ENCODE measurements around the gene TMEM80.
A peak's percentile ranks its signal among the peaks of the same experiment; 100 is the strongest.

Gene TMEM80

DNA sequence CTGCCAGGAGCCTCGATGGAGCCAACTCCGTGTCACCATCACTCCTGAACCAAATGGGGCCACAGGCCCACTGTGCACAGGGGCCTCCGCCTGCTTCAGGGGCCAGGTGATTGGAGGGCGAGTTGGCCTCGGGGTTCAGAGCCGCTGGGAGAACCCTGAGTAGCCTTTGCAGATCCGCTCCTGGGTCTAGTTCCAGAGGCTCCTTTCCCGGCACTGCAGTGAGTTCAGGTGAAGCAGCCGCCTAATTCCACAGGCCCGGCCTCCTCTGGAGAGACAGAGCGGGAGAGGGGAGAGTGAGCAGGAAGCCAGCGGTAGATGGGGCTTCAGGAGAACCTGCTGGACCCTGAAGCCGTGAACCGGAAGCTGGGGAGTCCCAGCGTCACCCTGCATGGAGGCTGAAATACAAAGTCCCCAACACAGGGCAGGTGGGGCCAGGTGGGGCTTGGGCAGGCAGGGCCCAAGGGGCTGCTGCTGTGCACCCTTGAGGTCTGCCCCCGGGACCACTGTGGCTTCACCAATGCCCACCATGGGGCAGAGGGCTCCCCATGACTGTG lies 36.0 kb upstream of the TMEM80 start:
- Histone ChIP-seq H3K9ac (ENCODE audit: low read depth, low read length) (no peak overlapping the region), H3K36me3 (ENCODE audit: insufficient read depth, low read length) (peaks cover 33% of the 10 kb centered on the region)

GRCh38 chr11:660281-660680 lies 35.3 kb upstream of the TMEM80 start:
- Histone ChIP-seq H3K9me3 (replicated peaks; ENCODE audit: low read length) (no peaks in the 10 kb centered on the region), H3K9ac (ENCODE audit: low read depth, low read length) (no peak overlapping the region), H3K4me2 (ENCODE audit: low read length) (no peak overlapping the region), H3K36me3 (ENCODE audit: insufficient read depth, low read length) (peaks cover 31% of the 10 kb centered on the region), H3K27me3 (ENCODE audit: control insufficient read depth, insufficient read depth, low read length) (no peaks in the 10 kb centered on the region), H3K4me3 (ENCODE audit: low read length) (no peak overlapping the region), H3K4me1 (ENCODE audit: control insufficient read depth, insufficient read depth, low read length) (peaks cover 5% of the 10 kb centered on the region)

More for the DNA sequence above, 36.0 kb upstream of the TMEM80 start:
- Histone ChIP-seq H3K4me2 (ENCODE audit: low read length) (no peak overlapping the region), H3K9me3 (replicated peaks; ENCODE audit: low read length) (no peaks in the 10 kb centered on the region), H3K27me3 (ENCODE audit: control insufficient read depth, insufficient read depth, low read length) (no peaks in the 10 kb centered on the region), H3K4me1 (ENCODE audit: control insufficient read depth, insufficient read depth, low read length) (no peaks in the 10 kb centered on the region), H3K4me3 (ENCODE audit: low read length) (no peak overlapping the region)

GRCh38 chr11:660681-661444 lies 34.8 kb upstream of the TMEM80 start:
- Histone ChIP-seq H3K4me1 (ENCODE audit: control insufficient read depth, insufficient read depth, low read length) (peaks cover 11% of the 10 kb centered on the region), H3K27me3 (ENCODE audit: control insufficient read depth, insufficient read depth, low read length) (no peaks in the 10 kb centered on the region), H3K9me3 (replicated peaks; ENCODE audit: low read length) (no peaks in the 10 kb centered on the region), H3K9ac (ENCODE audit: low read depth, low read length) (no peak overlapping the region), H3K4me3 (ENCODE audit: low read length) (no peak overlapping the region), H3K4me2 (ENCODE audit: low read length) (no peak overlapping the region), H3K36me3 (ENCODE audit: insufficient read depth, low read length) (peaks cover 31% of the 10 kb centered on the region)

- Histone ChIP-seq H3K4me3 (ENCODE audit: low read length) (no peak overlapping the region), H3K4me1 (ENCODE audit: control insufficient read depth, insufficient read depth, low read length) (peaks cover 18% of the 10 kb centered on the region), H3K4me2 (ENCODE audit: low read length) (no peak overlapping the region), H3K36me3 (ENCODE audit: insufficient read depth, low read length) (peaks cover 27% of the 10 kb centered on the region), H3K27me3 (ENCODE audit: control insufficient read depth, insufficient read depth, low read length) (no peaks in the 10 kb centered on the region), H3K9ac (ENCODE audit: low read depth, low read length) (no peak overlapping the region), H3K9me3 (replicated peaks; ENCODE audit: low read length) (no peaks in the 10 kb centered on the region)
These were observed 32.8 kb upstream of the TMEM80 start for GRCh38 chr11:662689-663274.

DNA sequence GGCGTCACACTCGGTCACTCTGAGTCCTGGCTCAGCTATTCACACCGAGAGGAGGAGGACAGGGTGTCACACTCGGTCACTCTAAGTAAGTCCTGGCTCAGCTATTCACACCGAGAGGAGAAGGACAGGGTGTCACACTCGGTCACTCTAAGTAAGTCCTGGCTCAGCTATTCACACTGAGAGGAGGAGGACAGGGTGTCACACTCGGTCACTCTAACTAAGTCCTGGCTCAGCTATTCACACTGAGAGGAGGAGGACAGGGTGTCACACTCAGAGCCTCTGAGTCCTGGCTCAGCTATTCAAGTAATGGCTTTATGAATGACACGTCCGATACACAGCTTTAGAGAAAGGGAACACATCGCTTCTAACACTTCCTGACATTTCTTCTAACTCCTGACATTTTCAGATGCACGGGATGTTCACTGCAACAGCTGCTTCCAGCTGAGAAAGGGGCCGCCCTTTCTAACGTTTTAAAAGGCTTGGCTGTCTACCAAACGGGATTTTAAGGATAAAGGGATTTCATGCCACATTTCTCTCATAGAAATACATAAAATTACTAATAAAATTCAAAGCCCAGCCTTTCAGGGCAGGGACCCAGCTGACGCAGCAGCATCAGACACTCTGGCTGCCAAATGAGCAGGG lies 30.4 kb upstream of the TMEM80 start:
- peak overlapping the region; percentile 70 for H3K4me2 ChIP-seq (ENCODE audit: low read length)
- H3K4me1 ChIP-seq (ENCODE audit: control insufficient read depth, insufficient read depth, low read length) = peaks cover 18% of the 10 kb centered on the region
- H3K9ac ChIP-seq (ENCODE audit: low read depth, low read length) = peak overlapping the region; percentile 34
- peak overlapping the region; percentile 20 for H3K4me3 ChIP-seq (ENCODE audit: low read length)
- no peaks in the 10 kb centered on the region for H3K9me3 ChIP-seq (replicated peaks; ENCODE audit: low read length)
- H3K36me3 ChIP-seq (ENCODE audit: insufficient read depth, low read length) = peaks cover 15% of the 10 kb centered on the region
- no peaks in the 10 kb centered on the region for H3K27me3 ChIP-seq (ENCODE audit: control insufficient read depth, insufficient read depth, low read length)

GRCh38 chr11:665704-666281 lies 29.8 kb upstream of the TMEM80 start:
- Histone ChIP-seq H3K27me3 (ENCODE audit: control insufficient read depth, insufficient read depth, low read length) (no peaks in the 10 kb centered on the region), H3K36me3 (ENCODE audit: insufficient read depth, low read length) (peaks cover 9% of the 10 kb centered on the region), H3K9me3 (replicated peaks; ENCODE audit: low read length) (no peaks in the 10 kb centered on the region), H3K4me1 (ENCODE audit: control insufficient read depth, insufficient read depth, low read length) (peaks cover 18% of the 10 kb centered on the region), H3K4me3 (ENCODE audit: low read length) (peak overlapping the region; percentile 20), H3K9ac (ENCODE audit: low read depth, low read length) (peak overlapping the region; percentile 34), H3K4me2 (ENCODE audit: low read length) (peak overlapping the region; percentile 70)

DNA sequence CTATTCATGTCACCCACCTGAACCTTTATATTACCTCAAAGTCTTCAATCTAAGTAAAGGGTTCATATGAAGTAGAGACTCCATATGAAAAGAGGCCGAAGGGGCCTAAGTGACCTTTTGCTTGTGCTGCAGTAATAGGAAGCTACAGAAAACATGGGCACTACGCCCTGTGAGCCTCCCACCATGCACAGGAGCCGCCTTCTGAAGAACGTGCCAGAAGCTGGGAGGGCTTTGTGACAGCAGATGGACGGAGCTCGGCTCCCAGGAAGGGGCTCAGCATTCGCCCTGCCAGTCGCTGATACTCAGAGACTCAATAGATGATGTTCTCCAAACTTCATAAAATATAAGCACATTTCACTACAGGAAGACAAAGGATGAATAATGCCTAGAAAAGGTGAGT lies 21.8 kb upstream of the TMEM80 start:
- no peaks in the 10 kb centered on the region for H3K4me1 ChIP-seq (ENCODE audit: control insufficient read depth, insufficient read depth, low read length)
- peaks cover 27% of the 10 kb centered on the region for H3K36me3 ChIP-seq (ENCODE audit: insufficient read depth, low read length)
- no peaks in the 10 kb centered on the region for H3K27me3 ChIP-seq (ENCODE audit: control insufficient read depth, insufficient read depth, low read length)
- H3K4me2 ChIP-seq (ENCODE audit: low read length) = no peak overlapping the region
- no peak overlapping the region for H3K9ac ChIP-seq (ENCODE audit: low read depth, low read length)
- H3K4me3 ChIP-seq (ENCODE audit: low read length) = no peak overlapping the region
- no peaks in the 10 kb centered on the region for H3K9me3 ChIP-seq (replicated peaks; ENCODE audit: low read length)

DNA sequence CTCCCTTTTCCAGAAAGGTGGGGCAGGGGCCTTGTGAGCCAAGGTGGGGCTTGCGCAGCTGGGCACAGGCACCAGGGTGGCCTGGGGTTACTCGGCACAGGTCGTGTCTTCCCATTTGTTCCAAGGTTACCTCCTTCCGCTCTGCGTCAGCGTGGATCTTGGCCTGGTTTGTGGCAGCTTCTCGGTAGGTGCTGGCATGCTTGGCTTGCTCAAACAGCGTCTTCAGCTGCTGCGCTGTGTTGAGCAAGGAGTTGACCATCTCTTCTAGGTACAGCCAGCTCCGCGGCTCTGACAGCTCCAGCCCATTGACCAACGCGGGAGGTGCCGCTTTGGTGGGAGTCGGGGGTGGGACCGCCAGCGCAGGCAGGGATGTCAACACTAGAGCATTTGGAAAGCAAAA lies 21.2 kb upstream of the TMEM80 start:
- Histone ChIP-seq H3K36me3 (ENCODE audit: insufficient read depth, low read length) (peaks cover 29% of the 10 kb centered on the region), H3K9ac (ENCODE audit: low read depth, low read length) (no peak overlapping the region), H3K4me2 (ENCODE audit: low read length) (no peak overlapping the region), H3K4me3 (ENCODE audit: low read length) (no peak overlapping the region), H3K4me1 (ENCODE audit: control insufficient read depth, insufficient read depth, low read length) (no peaks in the 10 kb centered on the region), H3K27me3 (ENCODE audit: control insufficient read depth, insufficient read depth, low read length) (no peaks in the 10 kb centered on the region), H3K9me3 (replicated peaks; ENCODE audit: low read length) (no peaks in the 10 kb centered on the region)

GRCh38 chr11:678297-678696 lies 17.3 kb upstream of the TMEM80 start:
- H3K9ac ChIP-seq (ENCODE audit: low read depth, low read length) = no peak overlapping the region
- H3K27me3 ChIP-seq (ENCODE audit: control insufficient read depth, insufficient read depth, low read length) = no peaks in the 10 kb centered on the region
- H3K4me3 ChIP-seq (ENCODE audit: low read length) = no peak overlapping the region
- no peak overlapping the region for H3K4me2 ChIP-seq (ENCODE audit: low read length)
- H3K9me3 ChIP-seq (replicated peaks; ENCODE audit: low read length) = no peaks in the 10 kb centered on the region
- no peaks in the 10 kb centered on the region for H3K4me1 ChIP-seq (ENCODE audit: control insufficient read depth, insufficient read depth, low read length)
- H3K36me3 ChIP-seq (ENCODE audit: insufficient read depth, low read length) = peaks cover 52% of the 10 kb centered on the region

DNA sequence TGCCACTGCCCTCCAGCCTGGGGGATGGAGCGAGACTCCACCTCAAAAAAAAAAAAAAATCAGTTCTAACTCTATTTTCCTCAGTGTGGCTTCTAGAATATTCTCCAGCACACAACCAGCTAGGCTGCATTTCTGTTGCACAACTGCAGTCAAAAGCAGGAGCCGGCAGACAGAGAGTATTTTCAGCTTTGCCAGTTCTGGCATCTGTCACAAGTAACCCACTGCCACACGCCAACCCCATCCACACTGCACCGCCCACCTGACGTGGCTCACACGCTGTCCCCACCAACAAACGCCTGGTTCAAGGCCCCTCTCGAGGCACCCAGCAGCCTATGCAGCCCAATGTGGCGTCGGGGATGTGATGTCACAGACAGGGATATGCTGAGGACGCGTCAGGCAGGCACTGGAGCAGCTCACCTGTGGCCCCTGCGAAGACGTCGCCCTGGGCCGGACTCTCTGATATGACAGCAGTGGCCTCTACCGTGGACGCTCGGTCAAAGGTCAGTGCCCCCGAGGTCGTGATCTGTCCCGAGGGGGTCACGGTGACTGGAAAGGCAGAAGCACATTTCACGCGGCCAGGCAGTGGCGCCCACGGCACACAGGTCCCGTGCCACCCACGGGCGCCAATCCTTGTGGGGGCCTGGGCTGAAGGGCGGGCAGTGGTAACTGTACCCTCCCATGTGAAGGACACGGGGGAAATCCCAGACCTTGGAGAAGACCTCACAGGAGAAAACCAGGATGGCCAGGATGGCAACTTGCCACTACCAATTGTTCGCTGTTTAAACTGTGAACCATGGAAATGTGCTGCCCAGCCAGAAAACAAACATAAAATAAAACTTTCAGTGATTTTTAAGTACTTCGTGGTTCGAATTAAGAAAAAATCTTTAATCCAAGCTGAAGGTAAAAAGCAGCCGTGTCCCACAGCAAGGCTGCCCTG lies 16.1 kb upstream of the TMEM80 start:
- no peak overlapping the region for H3K4me3 ChIP-seq (ENCODE audit: low read length)
- H3K27me3 ChIP-seq (ENCODE audit: control insufficient read depth, insufficient read depth, low read length) = no peaks in the 10 kb centered on the region
- no peaks in the 10 kb centered on the region for H3K9me3 ChIP-seq (replicated peaks; ENCODE audit: low read length)
- no peaks in the 10 kb centered on the region for H3K4me1 ChIP-seq (ENCODE audit: control insufficient read depth, insufficient read depth, low read length)
- H3K9ac ChIP-seq (ENCODE audit: low read depth, low read length) = no peak overlapping the region
- peaks cover 51% of the 10 kb centered on the region for H3K36me3 ChIP-seq (ENCODE audit: insufficient read depth, low read length)
- no peak overlapping the region for H3K4me2 ChIP-seq (ENCODE audit: low read length)

Data from skeletal muscle satellite cell (primary cell).